H1 (cell line): Measurements from ENCODE around the gene KLHDC4. TPM values are rescaled to one million over a fixed set of nuclear protein-coding genes. Genes with fewer than 3 reads are reported as not detected.

Experiments used
- GTF2F1 ChIP-seq: IDR thresholded peaks from 2 replicates; pipeline ENCODE4 v1.6.1; 2012; ENCODE audit warnings: low read depth, low read length, improper control_type of control experiment, borderline replicate concordance
- HDAC2 ChIP-seq, 2 experiments: fragments of 300-600 bp in 1 of 2; sonication (generic) in 1 of 2; IDR thresholded peaks; 2 replicates each; pipeline ENCODE4 v1.6.1; 2011 to 2012; ENCODE audit warnings: low read depth in 2 of 2, low read length in 2 of 2, mild to moderate bottlenecking in 2 of 2, moderate library complexity in 2 of 2, borderline replicate concordance in 1 of 2, inconsistent platforms in 1 of 2
- POLR2A ChIP-seq, 2 experiments: IDR thresholded peaks; 1 replicate in 1 of 2; 2 replicates in 1 of 2; pipeline ENCODE4 v1.6.1; 2011; ENCODE audit warnings: low read depth in 2 of 2, low read length in 2 of 2, mild to moderate bottlenecking in 2 of 2; ENCODE audit errors: control extremely low read depth in 1 of 2
- RFX5 ChIP-seq: IDR thresholded peaks from 2 replicates; pipeline ENCODE4 v1.6.1; 2011; ENCODE audit warnings: low read depth, low read length, improper control_type of control experiment, borderline replicate concordance
- polyA plus RNA-seq, 7 experiments: library from polyadenylated mRNA; depleted of rRNA in 3 of 7; stranded (reverse) in 5 of 7; unstranded in 2 of 7; fragments of >200 nt in 5 of 7; fragments of 200-250 nt in 2 of 7; gene quantifications; 1 replicate in 5 of 7; 2 replicates in 1 of 7; 4 replicates in 1 of 7; pipeline versions ENCODE4 v1.2.1 to v1.2.3, GENCODE V29; 2011 to 2013; ENCODE audit warnings: missing spikeins in 2 of 7, mixed read lengths in 2 of 7
- total RNA-seq: library from RNA; stranded (reverse); fragmentation: NEBNext Ultra II Directional; extraction: Animal tissue kit (Norgen Biotek cat#: 25700); gene quantifications from 2 replicates; pipeline ENCODE4 v1.2.1, GENCODE V29; 2021
- TF ChIP-seq, protein P1 (sequence below): IDR thresholded peaks from 2 replicates; pipeline ENCODE4 v1.6.1; 2012; ENCODE audit warnings: low read length, inconsistent platforms

The KLHDC4 gene
- total and polyA plus RNA-seq, 2 of the 8 experiments (the other 6 are each of a cell fraction or from before 2014, with no cell fraction given): 23.7 to 63.9 TPM

DNA sequence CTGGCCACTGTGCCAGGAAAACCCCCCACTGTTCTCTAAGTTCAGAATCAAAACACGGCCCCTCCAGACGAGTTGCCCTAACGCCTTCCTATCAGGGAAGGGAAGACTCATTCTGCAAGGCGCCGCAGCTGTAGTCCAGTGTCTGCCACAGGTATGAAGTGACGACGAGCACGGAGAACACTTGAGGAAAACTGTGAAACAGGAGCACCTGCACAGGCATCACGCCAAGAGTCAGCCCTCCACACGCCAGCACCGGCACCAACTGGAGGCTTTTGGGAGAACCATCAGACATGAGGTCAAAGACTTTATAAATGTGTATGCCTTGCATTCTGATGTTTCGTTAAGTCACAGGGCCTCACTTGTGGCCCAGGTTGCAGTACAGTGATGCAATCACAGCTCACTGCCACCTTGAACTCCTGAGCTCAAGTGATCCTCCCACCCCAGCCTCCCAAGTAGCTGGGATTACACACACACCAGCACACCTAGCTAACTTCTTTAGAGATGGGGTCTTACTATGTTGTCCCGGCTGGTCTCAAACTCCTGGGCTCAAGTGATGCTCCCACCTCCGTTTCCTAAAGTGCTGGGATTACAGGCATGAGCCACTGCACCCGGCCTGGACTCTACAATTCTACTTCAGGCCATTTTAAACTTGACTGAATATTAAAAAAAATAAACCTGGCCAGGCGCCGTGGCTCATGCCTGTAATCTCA lies 22.9 kb downstream of the KLHDC4 start (continued):
- TF ChIP-seq, protein P1, sequence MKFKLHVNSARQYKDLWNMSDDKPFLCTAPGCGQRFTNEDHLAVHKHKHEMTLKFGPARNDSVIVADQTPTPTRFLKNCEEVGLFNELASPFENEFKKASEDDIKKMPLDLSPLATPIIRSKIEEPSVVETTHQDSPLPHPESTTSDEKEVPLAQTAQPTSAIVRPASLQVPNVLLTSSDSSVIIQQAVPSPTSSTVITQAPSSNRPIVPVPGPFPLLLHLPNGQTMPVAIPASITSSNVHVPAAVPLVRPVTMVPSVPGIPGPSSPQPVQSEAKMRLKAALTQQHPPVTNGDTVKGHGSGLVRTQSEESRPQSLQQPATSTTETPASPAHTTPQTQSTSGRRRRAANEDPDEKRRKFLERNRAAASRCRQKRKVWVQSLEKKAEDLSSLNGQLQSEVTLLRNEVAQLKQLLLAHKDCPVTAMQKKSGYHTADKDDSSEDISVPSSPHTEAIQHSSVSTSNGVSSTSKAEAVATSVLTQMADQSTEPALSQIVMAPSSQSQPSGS: no peak
- no peak for TF ChIP-seq POLR2A (IDR thresholded peaks at IDR 0.05; ENCODE audit: control extremely low read depth in 1 of 2, low read depth in 2 of 2, low read length in 2 of 2)
- no peak for TF ChIP-seq GTF2F1
- TF ChIP-seq RFX5: no peak
- TF ChIP-seq HDAC2 (IDR thresholded peaks at IDR 0.05; ENCODE audit: borderline replicate concordance in 1 of 2, low read depth in 2 of 2, low read length in 2 of 2): no peak
